Brain microvascular endothelial cell (primary cell): ENCODE measurements around the gene MYPN.
"Not testable (repeated sequence)": the region's sequence is repeated elsewhere in the genome, so short reads cannot be mapped to it uniquely, and the experiment has no call there.

Experiments
- DNase-seq: peaks from one replicate; pipeline ENCODE4 v3.0.0-alpha.2; 2020
- H3K27ac ChIP-seq: fragments of 250-450 bp; sonication (Bioruptor Pico); 2 replicates; pipeline ENCODE4 v1.5.1; 2020; ENCODE audit warnings: mild to moderate bottlenecking, moderate library complexity
- H3K27me3 ChIP-seq: fragments of 250-450 bp; sonication (Bioruptor Pico); replicated peaks from 2 replicates; pipeline ENCODE4 v1.5.1; 2020; ENCODE audit warnings: mild to moderate bottlenecking
- H3K36me3 ChIP-seq: fragments of 250-450 bp; sonication (Bioruptor Pico); replicated peaks from 2 replicates; pipeline ENCODE4 v1.5.1; 2020; ENCODE audit warnings: mild to moderate bottlenecking
- H3K4me3 ChIP-seq: 2 replicates; pipeline ENCODE4 v1.5.1; 2011; ENCODE audit warnings: low read depth, mild to moderate bottlenecking, control low read depth, low read length, moderate library complexity
- CTCF ChIP-seq: IDR thresholded peaks from 2 replicates; pipeline ENCODE4 v1.5.1; 2011; ENCODE audit warnings: low read depth, mild to moderate bottlenecking, moderate library complexity, low read length, control low read depth, inconsistent platforms; ENCODE audit errors: missing control alignments
- in situ Hi-C: cut with HindIII; loops from 2 replicates; pipeline ENCODE4 v1.10.0; 2017; ENCODE audit warnings: low sequenced_read_pairs, low pct_ligation_motif_present

The MYPN gene

DNA sequence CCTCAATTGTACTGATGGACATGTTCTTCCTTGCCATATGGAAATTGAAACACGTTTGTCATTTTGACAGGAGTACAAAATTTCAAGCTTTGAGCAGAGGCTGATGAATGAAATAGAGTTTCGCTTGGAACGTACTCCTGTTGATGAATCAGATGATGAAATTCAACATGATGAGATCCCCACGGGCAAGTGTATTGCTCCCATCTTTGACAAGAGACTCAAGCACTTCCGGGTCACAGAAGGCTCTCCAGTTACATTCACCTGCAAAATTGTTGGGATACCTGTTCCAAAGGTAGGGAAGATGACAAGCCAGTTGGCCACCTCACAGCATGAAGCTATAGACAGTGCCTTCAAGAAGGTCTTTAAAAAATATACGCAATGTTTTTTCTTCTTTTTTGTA, 79.5 kb downstream of the MYPN start:
- no peaks in the 10 kb centered on the region for H3K27me3 ChIP-seq
- TF ChIP-seq CTCF = no peak
- H3K27ac ChIP-seq = no peak overlapping the region
- H3K36me3 ChIP-seq = no peaks in the 10 kb centered on the region
- H3K4me3 ChIP-seq = no peak overlapping the region
- in situ Hi-C loops = no loop called here
- no peak for DNase-seq

DNA sequence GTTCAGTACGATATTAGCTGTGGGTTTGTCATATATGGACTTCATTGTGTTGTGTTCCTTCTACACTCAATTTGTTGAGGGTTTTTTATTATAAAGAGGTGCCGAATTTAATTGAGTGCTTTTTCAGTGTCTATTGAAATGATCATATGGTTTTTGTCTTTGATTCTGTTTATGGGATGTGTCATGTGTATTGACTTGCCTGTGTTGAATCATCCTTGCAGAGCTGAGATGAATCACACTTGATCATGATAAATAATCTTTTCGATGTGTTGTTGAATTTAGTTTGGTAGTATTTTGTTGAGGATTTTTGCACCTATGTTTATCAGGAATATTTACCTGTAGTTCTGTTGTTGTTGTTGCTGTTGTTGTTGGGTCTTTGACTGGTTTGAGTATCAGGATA, 82.8 kb downstream of the MYPN start:
- in situ Hi-C loops = no loop called here

DNA sequence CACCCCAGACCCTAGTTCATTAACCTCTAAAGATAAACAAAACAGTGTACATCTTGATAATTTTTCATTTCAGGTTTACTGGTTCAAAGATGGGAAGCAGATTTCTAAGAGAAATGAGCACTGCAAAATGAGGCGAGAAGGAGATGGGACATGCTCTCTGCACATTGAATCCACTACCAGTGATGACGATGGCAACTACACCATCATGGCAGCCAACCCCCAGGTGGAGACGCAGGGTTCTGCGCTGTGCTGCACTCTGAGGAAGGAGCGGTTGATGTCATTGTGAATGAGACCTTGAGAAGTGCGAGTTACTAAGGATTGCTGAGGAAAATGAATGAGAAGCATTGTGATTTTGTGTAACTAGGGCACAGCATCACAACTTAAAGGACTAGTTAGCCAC, 85.0 kb downstream of the MYPN start:
- in situ Hi-C loops = no loop called here
- no peak for DNase-seq
- no peak overlapping the region for H3K4me3 ChIP-seq
- no peak for TF ChIP-seq CTCF
- H3K36me3 ChIP-seq = no peaks in the 10 kb centered on the region
- no peak overlapping the region for H3K27ac ChIP-seq
- H3K27me3 ChIP-seq = no peaks in the 10 kb centered on the region

More for the DNA sequence above, 82.8 kb downstream of the MYPN start:
- no peak overlapping the region for H3K27ac ChIP-seq
- no peaks in the 10 kb centered on the region for H3K27me3 ChIP-seq
- DNase-seq = no peak
- TF ChIP-seq CTCF = no peak
- H3K36me3 ChIP-seq = no peaks in the 10 kb centered on the region
- H3K4me3 ChIP-seq = no peak overlapping the region

DNA sequence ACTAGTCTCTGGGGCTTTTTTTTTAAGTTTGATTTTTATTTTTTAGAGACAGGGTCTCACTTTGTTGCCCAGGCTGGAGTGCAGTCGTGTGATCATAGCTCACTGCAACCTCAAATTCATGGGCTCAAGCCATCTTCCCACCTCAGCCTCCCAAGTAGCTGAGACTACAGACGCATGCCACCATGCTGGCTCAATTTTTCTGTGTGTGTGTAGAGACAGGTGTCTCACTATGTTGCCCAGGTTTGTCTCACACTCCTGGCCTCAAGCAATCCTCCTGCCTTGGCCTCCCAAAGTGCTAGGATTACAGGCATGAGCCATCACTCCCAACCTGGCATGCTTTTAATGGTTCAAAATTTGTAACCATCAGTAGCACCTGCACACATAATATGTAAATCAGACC, 86.5 kb downstream of the MYPN start:
- H3K27me3 ChIP-seq, DNase-seq, in situ Hi-C loops, H3K27ac ChIP-seq, H3K4me3 ChIP-seq, H3K36me3 ChIP-seq: not testable (repeated sequence)

- Histone ChIP-seq H3K36me3 (no peaks in the 10 kb centered on the region), H3K4me3 (no peak overlapping the region), H3K27me3 (no peaks in the 10 kb centered on the region), H3K27ac (no peak overlapping the region)
- in situ Hi-C loops = no loop called here
- TF ChIP-seq CTCF = no peak
- DNase-seq = no peak
These were observed 87.4 kb downstream of the MYPN start for GRCh38 chr10:68196701-68197100.

DNA sequence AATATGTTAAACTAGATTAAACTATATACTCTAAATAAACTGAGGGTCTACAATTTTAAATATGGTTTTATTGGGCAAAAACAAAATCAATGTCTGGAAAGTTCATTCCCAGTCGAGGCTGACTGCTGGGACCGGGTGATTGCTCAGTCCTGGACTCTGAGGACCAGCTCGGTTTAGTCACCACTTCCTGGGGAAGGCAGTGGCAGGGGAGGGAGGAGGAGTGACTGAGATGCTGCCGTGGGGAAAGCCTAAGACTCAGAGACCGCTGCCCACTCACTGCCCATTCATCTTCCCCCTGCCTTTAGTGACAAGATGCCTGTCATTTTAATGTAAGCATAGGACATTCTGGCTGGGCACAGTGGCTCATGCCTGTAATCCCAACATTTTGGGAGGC, 93.7 kb downstream of the MYPN start:
- in situ Hi-C loops = no loop called here
- no peak for TF ChIP-seq CTCF
- no peaks in the 10 kb centered on the region for H3K27me3 ChIP-seq
- H3K36me3 ChIP-seq = no peaks in the 10 kb centered on the region
- DNase-seq = peak; percentile 59
- H3K27ac ChIP-seq = no peak overlapping the region
- no peak overlapping the region for H3K4me3 ChIP-seq
